GM19193 (cell line): ENCODE data around the gene HDLBP.

Source experiments
- POLR2A ChIP-seq: IDR thresholded peaks from 4 replicates; pipeline ENCODE4 v1.6.1; 2011; ENCODE audit not compliant: insufficient read depth, insufficient read length; ENCODE audit errors: extremely low read depth

The HDLBP gene

GRCh38 chr2:241271706-241272302, 43.7 kb downstream of the HDLBP start:
- no peak for TF ChIP-seq POLR2A

- TF ChIP-seq POLR2A: no peak
These were observed 44.9 kb downstream of the HDLBP start for GRCh38 chr2:241270531-241270930.

- TF ChIP-seq POLR2A: no peak
These were observed 45.6 kb downstream of the HDLBP start for GRCh38 chr2:241269707-241270520.

- TF ChIP-seq POLR2A: no peak
These were observed 46.6 kb downstream of the HDLBP start for GRCh38 chr2:241268716-241269445.

GRCh38 chr2:241268306-241268705, 47.2 kb downstream of the HDLBP start:
- TF ChIP-seq POLR2A: no peak

GRCh38 chr2:241267249-241268067, 48.0 kb downstream of the HDLBP start:
- no peak for TF ChIP-seq POLR2A

GRCh38 chr2:241265506-241265905, 50.0 kb downstream of the HDLBP start:
- TF ChIP-seq POLR2A: no peak

- no peak for TF ChIP-seq POLR2A
These were observed 52.4 kb downstream of the HDLBP start for GRCh38 chr2:241263061-241263460.

- no peak for TF ChIP-seq POLR2A
These were observed 53.8 kb downstream of the HDLBP start for GRCh38 chr2:241261628-241262027.

- no peak for TF ChIP-seq POLR2A
These were observed 54.6 kb downstream of the HDLBP start for GRCh38 chr2:241260911-241261310.

GRCh38 chr2:241258505-241259280, 56.8 kb downstream of the HDLBP start:
- TF ChIP-seq POLR2A: no peak

GRCh38 chr2:241257419-241258032, 57.9 kb downstream of the HDLBP start:
- no peak for TF ChIP-seq POLR2A

- no peak for TF ChIP-seq POLR2A
These were observed 59.3 kb downstream of the HDLBP start for GRCh38 chr2:241256168-241256545.
